UCSD-AML1 (cell line): ENCODE measurements around the gene MTMR1.

ENCODE experiments used
- DNase-seq: peaks from one replicate; lab custom pipeline; 2025; ENCODE audit not compliant: unreplicated experiment; lab: John Stamatoyannopoulos, UW

MTMR1 gene

GRCh38 chrX:150696331-150696730 is 3.1 kb downstream of the MTMR1 start:
- no peak for DNase-seq

GRCh38 chrX:150696866-150697265 is 3.7 kb downstream of the MTMR1 start:
- no peak for DNase-seq

DNA sequence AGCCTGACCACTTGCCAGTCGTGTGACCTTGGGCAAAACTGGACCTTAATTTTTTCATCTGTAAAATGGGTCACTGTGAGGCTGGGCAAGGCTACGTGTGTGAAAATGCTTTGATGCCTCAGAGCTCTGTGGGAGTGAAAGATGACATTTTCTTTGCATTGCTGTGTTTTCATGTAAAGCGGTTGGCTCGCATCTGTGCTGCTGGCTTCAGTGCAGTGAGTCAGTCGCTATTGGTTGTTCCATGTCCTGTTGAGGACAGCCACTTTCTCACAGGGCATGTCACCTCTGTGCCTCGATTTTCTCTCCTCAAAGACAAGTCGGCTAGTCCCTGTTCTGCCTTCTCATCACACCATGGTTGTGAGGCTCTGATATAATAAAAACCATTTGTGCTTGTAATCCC is 4.4 kb downstream of the MTMR1 start:
- DNase-seq = no peak

GRCh38 chrX:150698981-150699380 is 5.8 kb downstream of the MTMR1 start:
- DNase-seq = no peak

DNA sequence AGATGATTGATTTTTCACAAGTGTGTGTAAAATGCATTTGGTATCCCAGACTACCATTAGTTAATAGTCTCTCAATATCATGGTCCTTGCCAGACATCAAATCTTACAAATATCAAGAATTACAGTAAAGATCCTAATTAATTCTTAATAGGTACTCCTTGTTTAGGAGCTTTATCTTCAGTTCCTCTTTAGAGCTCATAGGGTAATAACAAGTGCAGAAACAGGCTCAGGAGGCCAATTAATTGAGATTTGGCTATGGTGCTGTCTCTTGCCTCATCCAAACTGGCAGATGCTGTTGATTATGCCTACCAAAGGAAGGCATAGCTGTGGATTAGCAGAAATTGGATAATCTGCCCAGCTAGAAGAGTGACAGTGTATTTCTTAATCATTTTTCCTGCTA is 6.9 kb downstream of the MTMR1 start:
- DNase-seq = no peak

DNA sequence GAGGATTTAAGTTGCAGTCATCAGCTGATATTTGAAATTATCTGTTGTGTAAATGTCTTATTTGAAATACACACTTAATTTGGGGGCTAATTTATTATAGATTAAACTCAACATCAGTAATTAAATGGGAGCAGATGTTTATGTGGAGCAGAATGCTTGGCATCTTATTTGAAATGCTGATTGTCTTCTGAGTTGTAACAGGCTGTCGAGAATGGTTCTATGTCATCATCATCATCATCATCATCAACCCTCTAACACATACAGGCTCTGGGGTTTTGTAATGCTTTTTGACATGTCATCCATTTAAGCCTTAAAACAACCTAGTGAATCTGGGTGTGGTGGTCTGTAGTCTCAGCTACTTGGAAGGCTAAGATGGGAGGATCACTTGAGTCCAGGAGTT is 8.2 kb downstream of the MTMR1 start:
- no peak for DNase-seq

DNA sequence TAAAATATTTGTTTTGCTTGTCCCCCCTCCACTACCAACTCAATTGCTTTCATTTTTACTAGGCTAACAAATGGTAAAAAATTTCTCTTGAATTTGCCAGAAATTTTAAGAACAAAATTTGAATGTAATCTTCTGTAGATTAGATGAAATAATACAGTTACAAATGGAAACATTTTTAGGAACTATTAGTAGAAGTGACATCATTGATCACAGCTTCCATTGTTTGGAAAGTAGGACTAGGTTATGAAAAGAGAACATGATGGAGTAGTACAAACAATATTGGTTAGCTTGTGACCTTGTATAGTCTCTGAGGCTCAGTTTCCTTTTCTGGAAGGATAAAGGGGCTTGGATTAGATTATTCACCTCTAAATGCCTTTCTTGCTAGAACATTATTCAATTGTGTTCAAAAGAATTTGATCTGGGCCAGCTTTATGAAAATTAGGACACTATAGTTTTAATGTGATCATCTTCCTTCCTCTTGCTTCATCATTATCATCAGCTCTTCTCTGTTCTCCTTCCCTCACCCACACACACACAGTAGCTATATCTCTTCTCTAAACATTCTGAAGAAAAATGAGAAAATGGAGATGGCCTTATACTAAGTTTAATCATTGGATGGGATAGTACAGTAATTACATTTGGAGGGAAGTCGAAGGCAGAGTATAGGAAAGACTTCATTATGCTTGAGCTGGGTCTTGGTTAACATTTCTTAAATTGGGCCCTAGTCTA is 9.9 kb downstream of the MTMR1 start:
- DNase-seq = no peak

DNA sequence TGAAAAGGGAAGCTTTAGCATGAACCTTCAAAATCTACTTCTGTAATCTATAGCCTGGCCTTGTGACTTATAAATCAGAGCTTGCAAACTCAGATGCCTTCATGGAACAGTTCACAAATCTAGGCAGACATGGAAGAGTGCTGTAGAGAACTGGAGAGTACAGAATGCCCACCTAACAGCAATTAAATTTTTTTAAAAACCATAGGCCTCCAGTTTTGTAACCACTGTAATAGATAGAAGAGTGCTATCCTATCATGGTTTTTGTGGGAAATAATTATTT is 10.4 kb downstream of the MTMR1 start:
- DNase-seq = no peak

DNA sequence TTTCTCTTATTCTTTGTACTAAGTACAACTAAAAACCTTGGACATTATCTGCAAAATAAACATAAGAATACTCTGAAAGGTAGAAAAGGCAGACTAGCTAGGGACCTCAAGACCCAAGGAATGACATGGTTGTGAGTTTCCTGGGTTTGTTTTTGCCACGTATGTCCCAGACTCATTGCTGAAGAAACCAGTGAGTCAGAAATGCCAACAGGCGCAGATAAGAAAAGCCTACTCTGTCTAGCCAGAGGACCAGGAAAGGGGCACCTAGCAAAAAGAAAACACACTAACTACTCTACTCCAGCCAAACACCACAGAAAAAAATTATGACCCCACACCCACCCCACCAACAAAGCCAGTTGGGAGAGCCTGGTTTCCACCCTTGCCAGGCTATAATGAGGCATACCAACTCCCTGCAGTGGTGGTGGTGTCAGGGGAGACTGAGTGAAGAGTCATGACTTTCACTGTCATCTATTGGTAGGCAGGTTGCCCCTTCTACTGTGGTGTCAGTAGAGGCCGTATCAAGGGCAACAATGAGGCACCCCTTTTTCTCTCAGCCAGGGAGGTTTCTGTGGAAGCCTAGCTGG is 10.9 kb downstream of the MTMR1 start:
- no peak for DNase-seq

DNA sequence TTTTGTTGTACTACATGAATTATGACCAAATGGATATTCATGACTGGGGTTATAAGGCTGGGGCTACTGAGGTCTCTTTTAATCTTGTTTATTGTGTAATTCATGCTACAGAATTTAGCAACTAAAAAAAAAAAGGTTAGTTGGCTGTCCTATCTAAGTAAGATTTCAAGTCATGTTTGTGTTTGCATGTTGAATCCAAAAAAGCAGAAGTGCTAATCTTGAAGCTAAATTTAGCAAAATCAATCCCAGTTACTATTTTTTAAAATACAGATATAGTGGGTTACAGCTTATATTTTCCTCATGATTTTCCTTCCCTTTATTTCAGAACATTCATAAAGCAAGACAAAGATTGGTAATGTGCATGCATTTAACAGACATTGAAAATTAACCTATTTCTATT is 19.4 kb downstream of the MTMR1 start:
- no peak for DNase-seq

DNA sequence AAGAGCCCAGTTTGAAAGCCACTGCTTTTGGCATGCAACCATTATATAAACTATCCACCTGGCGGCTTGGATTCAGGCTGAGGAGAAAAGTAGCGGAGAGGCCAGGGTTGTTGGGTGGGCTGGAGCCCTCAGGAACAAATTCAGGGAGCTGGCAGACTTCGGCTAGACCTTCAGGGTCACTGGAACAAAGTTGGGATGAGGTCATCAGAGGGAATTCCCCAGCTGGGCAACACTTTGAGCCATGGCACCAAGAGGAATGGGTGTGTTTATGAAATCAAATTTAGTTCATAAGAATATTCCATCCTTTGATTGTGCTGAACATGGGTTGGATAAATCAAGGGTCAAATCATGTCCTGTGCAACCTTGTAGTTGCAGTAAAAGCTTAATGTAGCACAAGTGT is 22.0 kb downstream of the MTMR1 start:
- DNase-seq = no peak

- DNase-seq = no peak
Measured at GRCh38 chrX:150719621-150720020, 26.4 kb downstream of the MTMR1 start.

- DNase-seq = no peak
Measured at GRCh38 chrX:150729956-150730355, 36.8 kb downstream of the MTMR1 start.

GRCh38 chrX:150730719-150731118 is 37.5 kb downstream of the MTMR1 start:
- DNase-seq = no peak

GRCh38 chrX:150731795-150732194 is 38.6 kb downstream of the MTMR1 start:
- no peak for DNase-seq

GRCh38 chrX:150736475-150736874 is 43.3 kb downstream of the MTMR1 start:
- no peak for DNase-seq

DNA sequence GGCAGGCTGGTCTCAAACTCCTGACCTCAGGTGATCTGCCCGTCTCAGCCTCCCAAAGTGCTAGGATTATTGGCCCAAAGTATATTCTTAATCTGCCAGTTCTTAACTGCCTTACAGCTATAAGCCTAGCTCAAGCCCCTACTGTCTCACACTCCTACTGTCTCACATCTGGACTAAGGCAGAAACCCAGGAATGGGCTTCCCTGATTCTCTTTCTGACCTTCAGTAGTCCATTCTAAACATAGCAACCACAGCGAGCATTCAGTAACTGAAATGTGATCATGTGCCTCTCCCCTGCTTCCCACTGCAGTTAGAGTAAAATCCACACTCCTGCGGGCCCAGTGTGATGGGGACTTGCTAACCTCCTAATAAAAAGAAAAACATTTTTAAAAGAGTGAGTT is 58.9 kb downstream of the MTMR1 start:
- no peak for DNase-seq

- no peak for DNase-seq
Measured at GRCh38 chrX:150753357-150753756, 60.2 kb downstream of the MTMR1 start.

GRCh38 chrX:150753968-150754367 is 60.8 kb downstream of the MTMR1 start:
- DNase-seq = no peak

DNA sequence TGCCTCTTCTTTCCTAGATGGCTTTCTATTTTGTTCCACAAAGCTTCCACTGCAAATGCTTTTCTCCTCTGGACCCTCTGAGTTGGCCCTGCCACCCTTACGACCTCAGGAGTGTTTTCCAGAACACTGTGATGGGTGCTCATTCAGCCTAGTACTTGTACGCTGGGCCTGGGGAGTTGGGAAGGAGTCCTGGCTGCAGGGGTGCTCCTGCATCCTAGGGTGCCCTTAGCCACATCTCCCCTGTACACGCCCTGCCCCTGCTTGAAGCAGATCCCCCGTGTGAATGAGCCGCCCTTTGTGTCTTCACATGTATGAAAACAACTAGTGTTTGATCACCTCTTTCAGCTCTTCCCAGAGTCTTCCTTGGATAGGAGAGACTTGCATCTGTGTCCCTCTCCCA is 64.2 kb downstream of the MTMR1 start:
- DNase-seq = no peak

GRCh38 chrX:150759568-150760416 is 66.6 kb downstream of the MTMR1 start:
- no peak for DNase-seq

DNA sequence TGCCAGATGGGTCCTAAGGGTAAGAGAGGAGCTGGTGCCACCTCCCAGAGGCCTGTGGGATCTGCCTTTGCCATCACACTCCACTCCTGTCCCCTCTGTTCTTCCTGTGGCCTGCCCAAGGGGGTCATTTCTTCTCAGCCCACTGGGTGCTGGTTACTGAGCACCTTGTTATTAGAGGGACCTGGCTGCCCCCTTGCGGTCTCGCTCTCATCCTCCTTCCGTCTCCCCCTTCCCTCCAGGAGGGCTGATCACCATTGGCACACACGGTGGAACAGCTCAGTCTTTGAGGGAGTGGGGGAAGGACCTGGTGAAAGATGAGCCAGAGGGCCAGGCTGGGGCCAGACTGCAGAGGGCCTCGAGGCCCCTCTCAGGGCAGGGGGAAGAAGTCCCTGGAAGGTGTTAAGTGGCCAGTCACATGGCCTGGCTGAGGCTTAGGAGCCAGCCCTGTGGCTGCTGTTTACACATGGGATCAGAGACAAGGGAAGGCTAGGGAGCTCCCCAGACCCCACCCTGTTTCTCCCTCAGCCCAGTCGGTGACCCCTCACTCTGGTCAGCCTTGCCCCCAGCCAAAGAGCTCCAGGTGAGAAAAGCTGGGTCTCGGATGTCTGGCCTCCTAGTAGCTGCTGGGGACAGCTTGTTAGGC is 68.1 kb downstream of the MTMR1 start:
- no peak for DNase-seq
